HG03135 (cell line): ENCODE data around the gene MYLIP.

Experiments used
- ATAC-seq: cut with Tn5 transposase; IDR thresholded peaks from one replicate; pipeline ENCODE4 v1.9.1; 2021; ENCODE audit warnings: mild to moderate bottlenecking, moderate library complexity; ENCODE audit not compliant: unreplicated experiment

MYLIP gene

GRCh38 chr6:16106991-16107787, 21.7 kb upstream of the MYLIP start:
- ATAC-seq, result no peak

- ATAC-seq, result no peak
Observed at GRCh38 chr6:16108419-16108818, 20.5 kb upstream of the MYLIP start.

- no peak for ATAC-seq
Observed at GRCh38 chr6:16108921-16109658, 19.8 kb upstream of the MYLIP start.

- no peak for ATAC-seq
Observed at GRCh38 chr6:16109659-16110305, 19.1 kb upstream of the MYLIP start.

- ATAC-seq, result no peak
Observed at GRCh38 chr6:16118825-16119224, 10.1 kb upstream of the MYLIP start.

- ATAC-seq, result no peak
Observed at GRCh38 chr6:16121339-16121738, 7.5 kb upstream of the MYLIP start.

GRCh38 chr6:16122197-16122596, 6.7 kb upstream of the MYLIP start:
- no peak for ATAC-seq

- no peak for ATAC-seq
Observed at GRCh38 chr6:16124198-16125180, 4.4 kb upstream of the MYLIP start.

GRCh38 chr6:16126056-16126455, 2.8 kb upstream of the MYLIP start:
- no peak for ATAC-seq

- ATAC-seq, result no peak
Observed at GRCh38 chr6:16126861-16127260, 2.0 kb upstream of the MYLIP start.

- no peak for ATAC-seq
Observed at GRCh38 chr6:16127471-16127870, 1.4 kb upstream of the MYLIP start.

- no peak for ATAC-seq
Observed at GRCh38 chr6:16129623-16130401, 926 bp downstream of the MYLIP start.

- no peak for ATAC-seq
Observed at GRCh38 chr6:16130437-16130891, 1.6 kb downstream of the MYLIP start.

GRCh38 chr6:16130932-16131387, 2.1 kb downstream of the MYLIP start:
- ATAC-seq, result peak; percentile 63

GRCh38 chr6:16132909-16133308, 4.0 kb downstream of the MYLIP start:
- ATAC-seq, result no peak

- no peak for ATAC-seq
Observed at GRCh38 chr6:16134430-16134829, 5.5 kb downstream of the MYLIP start.

GRCh38 chr6:16135066-16135465, 6.2 kb downstream of the MYLIP start:
- no peak for ATAC-seq

GRCh38 chr6:16136091-16136490, 7.2 kb downstream of the MYLIP start:
- ATAC-seq, result no peak

- ATAC-seq, result no peak
Observed at GRCh38 chr6:16136621-16137450, 8.0 kb downstream of the MYLIP start.
